CD8-positive, alpha-beta memory T cell (primary cell): Measurements from ENCODE around the gene ACTR8. TPM values are rescaled to one million over a fixed set of nuclear protein-coding genes. Genes with fewer than 3 reads are reported as not detected.

Experiments used
- CTCF ChIA-PET: fragments of 350-600 bp; sonication (Branson Sonifier 250); formaldehyde crosslinking; loops from one replicate; lab custom pipeline; 2021; ENCODE audit warnings: antibody characterized with exemption; lab: Charles Lee
- POLR2A ChIA-PET: fragments of 350-600 bp; sonication (Branson Sonifier 250); formaldehyde crosslinking; loops from one replicate; lab custom pipeline; 2021; ENCODE audit warnings: antibody characterized with exemption; lab: Charles Lee
- DNase-seq, 5 donors: peaks; one replicate each; pipeline versions ENCODE4 v3.0.0 to v3.0.0-alpha.2; 2020 to 2022; ENCODE audit warnings: mixed read lengths in 1 of 5
- H3K27ac ChIP-seq: one replicate; pipeline ENCODE4 v1.7.0; 2013; ENCODE audit warnings: low read depth, mild to moderate bottlenecking, low read length, moderate library complexity
- H3K27me3 ChIP-seq: 2 replicates; pipeline ENCODE4 v1.7.0; 2013; ENCODE audit warnings: low read length, mild to moderate bottlenecking; ENCODE audit not compliant: insufficient read depth, poor library complexity, severe bottlenecking
- H3K36me3 ChIP-seq: 2 replicates; pipeline ENCODE4 v1.7.0; 2013; ENCODE audit warnings: mild to moderate bottlenecking, low read length, moderate library complexity; ENCODE audit not compliant: insufficient read depth
- H3K4me1 ChIP-seq: 2 replicates; pipeline ENCODE4 v1.7.0; 2013; ENCODE audit warnings: mild to moderate bottlenecking, low read length, moderate library complexity; ENCODE audit not compliant: insufficient read depth
- H3K4me3 ChIP-seq: 2 replicates; pipeline ENCODE4 v1.7.0; 2013; ENCODE audit warnings: mild to moderate bottlenecking, low read length
- H3K9me3 ChIP-seq: 2 replicates; pipeline ENCODE4 v1.7.0; 2013; ENCODE audit warnings: mild to moderate bottlenecking, low read length
- H3K27ac Mint-ChIP-seq, 8 donors: one replicate each; pipeline ENCODE4 v1.8.0; 2020 to 2021; ENCODE audit warnings: mixed read lengths in 8 of 8, mild to moderate bottlenecking in 6 of 8, inconsistent platforms in 3 of 8, moderate library complexity in 3 of 8
- H3K27me3 Mint-ChIP-seq, 2 donors: one replicate each; pipeline ENCODE4 v1.8.0; 2020 to 2021; ENCODE audit warnings: mixed read lengths in 2 of 2, mild to moderate bottlenecking in 1 of 2, moderate library complexity in 1 of 2
- H3K36me3 Mint-ChIP-seq, 3 donors: one replicate each; pipeline ENCODE4 v1.8.0; 2020 to 2021; ENCODE audit warnings: mixed read lengths in 3 of 3, inconsistent platforms in 1 of 3, mild to moderate bottlenecking in 1 of 3
- H3K4me1 Mint-ChIP-seq, 3 donors: one replicate each; pipeline ENCODE4 v1.8.0; 2020 to 2021; ENCODE audit warnings: mixed read lengths in 3 of 3, inconsistent platforms in 1 of 3, mild to moderate bottlenecking in 1 of 3
- H3K4me3 Mint-ChIP-seq, 7 donors: one replicate each; pipeline ENCODE4 v1.8.0; 2020 to 2021; ENCODE audit warnings: mixed read lengths in 7 of 7, mild to moderate bottlenecking in 6 of 7, moderate library complexity in 4 of 7, inconsistent platforms in 2 of 7
- H3K9me3 Mint-ChIP-seq, 5 donors: one replicate each; pipeline ENCODE4 v1.8.0; 2020 to 2022; ENCODE audit warnings: mixed read lengths in 5 of 5, mild to moderate bottlenecking in 3 of 5, moderate library complexity in 2 of 5, inconsistent platforms in 1 of 5
- polyA plus RNA-seq: library from polyadenylated mRNA; unstranded; fragments of 300-500 nt; fragmentation: Illumina TruSeq; gene quantifications from one replicate; pipeline ENCODE4 v1.2.3, GENCODE V29; 2021
- total RNA-seq, 2 experiments: library from RNA; stranded (reverse); gene quantifications; one replicate each; pipeline ENCODE4 v1.2.3, GENCODE V29; 2021

ACTR8 gene
- total and polyA plus RNA-seq, 3 experiments from 2014 or later, result 21.4 to 36.5 (median 34.7) TPM

GRCh38 chr3:53836084-53836872 is 45.7 kb downstream of the ACTR8 start:
- ChIA-PET POLR2A (no interaction called here), CTCF (no interaction called here)
- Histone ChIP-seq H3K4me1 (no peaks in the 10 kb centered on the region), H3K27me3 (no peaks in the 10 kb centered on the region), H3K4me3 (no peak overlapping the region), H3K27ac (no peak overlapping the region), H3K9me3 (no peaks in the 10 kb centered on the region), H3K36me3 (no peaks in the 10 kb centered on the region)
- Mint-ChIP-seq H3K4me1 (no peaks in the 10 kb centered on the region), H3K4me3 (no peak overlapping the region), H3K27me3 (peaks cover 3 to 10% of the 10 kb centered on the region in 2 donors), H3K27ac (no peak overlapping the region), H3K9me3 (no peaks in the 10 kb centered on the region), H3K36me3 (no peaks in the 10 kb centered on the region)
- no peak for DNase-seq

- CTCF ChIA-PET, result no interaction called here
- Histone ChIP-seq H3K9me3 (no peaks in the 10 kb centered on the region), H3K27me3 (no peaks in the 10 kb centered on the region), H3K4me3 (no peak overlapping the region), H3K4me1 (no peaks in the 10 kb centered on the region), H3K36me3 (no peaks in the 10 kb centered on the region), H3K27ac (no peak overlapping the region)
- no peak for DNase-seq
- no peak overlapping the region for H3K27ac Mint-ChIP-seq
- no peaks in the 10 kb centered on the region for H3K36me3 Mint-ChIP-seq
- H3K27me3 Mint-ChIP-seq, result peaks cover 3 to 10% of the 10 kb centered on the region in 2 donors
- no peaks in the 10 kb centered on the region for H3K4me1 Mint-ChIP-seq
- no peaks in the 10 kb centered on the region for H3K9me3 Mint-ChIP-seq
- no peak overlapping the region for H3K4me3 Mint-ChIP-seq
- POLR2A ChIA-PET, result no interaction called here
These were observed 46.7 kb downstream of the ACTR8 start for GRCh38 chr3:53835257-53835656.

GRCh38 chr3:53834429-53835095 is 47.4 kb downstream of the ACTR8 start:
- no peak overlapping the region for H3K27ac Mint-ChIP-seq
- DNase-seq, result no peak
- H3K9me3 Mint-ChIP-seq, result no peaks in the 10 kb centered on the region
- peaks cover 3 to 10% of the 10 kb centered on the region in 2 donors for H3K27me3 Mint-ChIP-seq
- Histone ChIP-seq H3K27ac (no peak overlapping the region), H3K4me1 (no peaks in the 10 kb centered on the region), H3K27me3 (no peaks in the 10 kb centered on the region), H3K36me3 (no peaks in the 10 kb centered on the region), H3K9me3 (no peaks in the 10 kb centered on the region), H3K4me3 (no peak overlapping the region)
- H3K36me3 Mint-ChIP-seq, result no peaks in the 10 kb centered on the region
- CTCF ChIA-PET, result no interaction called here
- POLR2A ChIA-PET, result no interaction called here
- no peaks in the 10 kb centered on the region for H3K4me1 Mint-ChIP-seq
- H3K4me3 Mint-ChIP-seq, result no peak overlapping the region

- H3K9me3 ChIP-seq, result no peaks in the 10 kb centered on the region
- ChIA-PET POLR2A (no interaction called here), CTCF (no interaction called here)
- H3K27ac ChIP-seq, result no peak overlapping the region
- Mint-ChIP-seq H3K27me3 (peaks cover 3 to 7% of the 10 kb centered on the region in 2 donors), H3K4me3 (no peak overlapping the region), H3K9me3 (no peaks in the 10 kb centered on the region), H3K36me3 (no peaks in the 10 kb centered on the region), H3K27ac (no peak overlapping the region), H3K4me1 (no peaks in the 10 kb centered on the region)
- no peaks in the 10 kb centered on the region for H3K36me3 ChIP-seq
- no peak for DNase-seq
- H3K4me3 ChIP-seq, result no peak overlapping the region
- H3K27me3 ChIP-seq, result no peaks in the 10 kb centered on the region
- H3K4me1 ChIP-seq, result no peaks in the 10 kb centered on the region
These were observed 48.3 kb downstream of the ACTR8 start for GRCh38 chr3:53833700-53834099.

- no peak overlapping the region for H3K27ac ChIP-seq
- H3K4me1 ChIP-seq, result no peaks in the 10 kb centered on the region
- Mint-ChIP-seq H3K4me3 (no peak overlapping the region), H3K27me3 (peaks cover 2 to 3% of the 10 kb centered on the region in 2 donors), H3K27ac (peak overlapping the region in 1 of 8 donors; percentile 10), H3K9me3 (no peaks in the 10 kb centered on the region), H3K36me3 (no peaks in the 10 kb centered on the region), H3K4me1 (no peaks in the 10 kb centered on the region)
- no peaks in the 10 kb centered on the region for H3K27me3 ChIP-seq
- H3K4me3 ChIP-seq, result no peak overlapping the region
- ChIA-PET CTCF (no interaction called here), POLR2A (no interaction called here)
- no peak for DNase-seq
- no peaks in the 10 kb centered on the region for H3K36me3 ChIP-seq
- no peaks in the 10 kb centered on the region for H3K9me3 ChIP-seq
These were observed 48.8 kb downstream of the ACTR8 start for GRCh38 chr3:53833053-53833645.

- Histone ChIP-seq H3K27ac (no peak overlapping the region), H3K9me3 (no peaks in the 10 kb centered on the region), H3K4me3 (no peak overlapping the region), H3K4me1 (no peaks in the 10 kb centered on the region), H3K36me3 (no peaks in the 10 kb centered on the region), H3K27me3 (no peaks in the 10 kb centered on the region)
- no peak overlapping the region for H3K4me3 Mint-ChIP-seq
- H3K27me3 Mint-ChIP-seq, result no peaks in the 10 kb centered on the region
- DNase-seq, result no peak
- ChIA-PET POLR2A (no interaction called here), CTCF (no interaction called here)
- no peaks in the 10 kb centered on the region for H3K36me3 Mint-ChIP-seq
- H3K4me1 Mint-ChIP-seq, result no peaks in the 10 kb centered on the region
- no peaks in the 10 kb centered on the region for H3K9me3 Mint-ChIP-seq
- no peak overlapping the region for H3K27ac Mint-ChIP-seq
These were observed 51.0 kb downstream of the ACTR8 start for GRCh38 chr3:53830944-53831343.

GRCh38 chr3:53829605-53830004 is 52.3 kb downstream of the ACTR8 start:
- H3K27ac Mint-ChIP-seq, result no peak overlapping the region
- H3K9me3 Mint-ChIP-seq, result no peaks in the 10 kb centered on the region
- POLR2A ChIA-PET, result no interaction called here
- DNase-seq, result no peak
- H3K4me1 Mint-ChIP-seq, result no peaks in the 10 kb centered on the region
- Histone ChIP-seq H3K36me3 (no peaks in the 10 kb centered on the region), H3K4me3 (no peak overlapping the region), H3K27me3 (no peaks in the 10 kb centered on the region), H3K27ac (no peak overlapping the region), H3K4me1 (no peaks in the 10 kb centered on the region), H3K9me3 (no peaks in the 10 kb centered on the region)
- CTCF ChIA-PET, result no interaction called here
- no peak overlapping the region for H3K4me3 Mint-ChIP-seq
- H3K27me3 Mint-ChIP-seq, result no peaks in the 10 kb centered on the region
- H3K36me3 Mint-ChIP-seq, result no peaks in the 10 kb centered on the region

- Histone ChIP-seq H3K9me3 (no peaks in the 10 kb centered on the region), H3K27ac (no peak overlapping the region), H3K4me3 (no peak overlapping the region), H3K4me1 (no peaks in the 10 kb centered on the region), H3K36me3 (no peaks in the 10 kb centered on the region), H3K27me3 (no peaks in the 10 kb centered on the region)
- DNase-seq, result no peak
- ChIA-PET POLR2A (no interaction called here), CTCF (no interaction called here)
- Mint-ChIP-seq H3K4me3 (no peak overlapping the region), H3K27ac (no peak overlapping the region), H3K4me1 (no peaks in the 10 kb centered on the region), H3K36me3 (no peaks in the 10 kb centered on the region), H3K27me3 (no peaks in the 10 kb centered on the region), H3K9me3 (no peaks in the 10 kb centered on the region)
These were observed 53.4 kb downstream of the ACTR8 start for GRCh38 chr3:53828581-53828980.
